ENCODE results near the gene PEX10. TPM values are rescaled to one million over a fixed set of nuclear protein-coding genes. Genes with fewer than 3 reads are reported as not detected.

Gene PEX10
- total RNA-seq, 2 donors from 2014 or later = 12.1 to 27.9 TPM

DNA sequence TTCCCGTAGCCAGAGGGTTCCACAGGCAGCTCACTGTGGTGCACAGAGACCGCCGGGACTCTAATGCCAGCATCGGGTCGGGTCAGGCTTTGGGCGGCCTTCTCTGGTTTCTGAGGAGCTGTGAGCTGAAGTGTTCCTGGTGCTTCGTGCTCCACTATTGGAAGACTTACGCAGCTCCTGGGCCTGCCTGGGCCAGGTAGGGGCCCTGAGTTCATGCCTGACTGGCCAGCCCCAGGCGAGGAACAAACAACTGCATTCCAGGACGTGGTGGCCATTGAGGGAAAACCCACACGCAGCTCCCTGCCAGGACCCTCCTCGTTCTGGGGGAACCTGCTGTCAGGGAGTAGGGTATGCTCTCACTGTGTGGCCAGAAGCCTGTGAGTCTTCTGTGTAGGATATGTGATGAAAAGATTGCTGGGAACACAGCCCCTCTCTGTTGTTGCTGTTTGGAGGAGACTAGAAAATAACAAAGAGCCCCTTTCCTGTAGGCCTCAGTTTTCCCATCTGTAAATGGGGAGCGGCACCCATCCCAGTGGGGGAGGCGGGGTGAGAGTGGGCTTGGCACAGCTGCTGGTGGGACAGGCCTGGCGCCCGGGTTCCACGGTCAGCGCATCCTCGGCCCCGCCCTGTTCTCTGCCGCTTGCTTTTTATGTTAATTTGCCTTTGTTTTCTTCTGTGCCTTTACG, 12.3 kb downstream of the PEX10 start:
- Histone ChIP-seq H3K4me1 (ENCODE audit: control insufficient read depth in 1 of 2, low read depth in 2 of 2) (no peaks in the 10 kb centered on the region), H3K36me3 (peaks cover 71% of the 10 kb centered on the region), H3K27me3 (replicated peaks; ENCODE audit: insufficient read depth) (no peaks in the 10 kb centered on the region), H3K27ac (no peak overlapping the region), H3K4me3 (no peak overlapping the region), H3K9me3 (no peaks in the 10 kb centered on the region)
- ATAC-seq (ENCODE audit: insufficient number of reproducible peaks, low FRiP score, low read depth) (no peak), DNase-seq (ENCODE audit: low spot score) (no peak)
- TF ChIP-seq, protein P1, sequence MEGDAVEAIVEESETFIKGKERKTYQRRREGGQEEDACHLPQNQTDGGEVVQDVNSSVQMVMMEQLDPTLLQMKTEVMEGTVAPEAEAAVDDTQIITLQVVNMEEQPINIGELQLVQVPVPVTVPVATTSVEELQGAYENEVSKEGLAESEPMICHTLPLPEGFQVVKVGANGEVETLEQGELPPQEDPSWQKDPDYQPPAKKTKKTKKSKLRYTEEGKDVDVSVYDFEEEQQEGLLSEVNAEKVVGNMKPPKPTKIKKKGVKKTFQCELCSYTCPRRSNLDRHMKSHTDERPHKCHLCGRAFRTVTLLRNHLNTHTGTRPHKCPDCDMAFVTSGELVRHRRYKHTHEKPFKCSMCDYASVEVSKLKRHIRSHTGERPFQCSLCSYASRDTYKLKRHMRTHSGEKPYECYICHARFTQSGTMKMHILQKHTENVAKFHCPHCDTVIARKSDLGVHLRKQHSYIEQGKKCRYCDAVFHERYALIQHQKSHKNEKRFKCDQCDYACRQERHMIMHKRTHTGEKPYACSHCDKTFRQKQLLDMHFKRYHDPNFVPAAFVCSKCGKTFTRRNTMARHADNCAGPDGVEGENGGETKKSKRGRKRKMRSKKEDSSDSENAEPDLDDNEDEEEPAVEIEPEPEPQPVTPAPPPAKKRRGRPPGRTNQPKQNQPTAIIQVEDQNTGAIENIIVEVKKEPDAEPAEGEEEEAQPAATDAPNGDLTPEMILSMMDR (IDR thresholded peaks at IDR 0.05) = no peak

DNA sequence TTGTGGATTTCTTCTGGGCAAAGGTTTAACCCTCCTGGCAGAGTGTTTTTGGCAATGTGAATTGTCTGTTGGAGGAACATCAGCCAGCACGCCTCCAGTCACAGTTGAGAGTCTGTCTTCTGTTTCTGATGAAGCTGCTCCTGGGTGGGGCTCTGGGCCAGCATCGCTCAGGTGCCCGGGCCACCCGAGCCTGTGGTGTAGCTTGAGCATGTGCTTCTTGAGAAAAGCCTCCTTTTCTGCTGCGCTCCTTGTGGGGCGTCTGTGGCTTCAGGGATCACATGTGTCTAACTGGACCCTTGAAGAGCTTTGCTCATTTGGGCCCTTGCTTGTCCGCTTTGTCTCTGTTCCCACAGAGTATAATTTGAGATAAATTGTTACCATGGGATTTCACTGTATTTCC, 13.5 kb downstream of the PEX10 start:
- TF ChIP-seq, protein P1 (IDR thresholded peaks at IDR 0.05) = no peak
- Histone ChIP-seq H3K4me3 (no peak overlapping the region), H3K9me3 (no peaks in the 10 kb centered on the region), H3K27ac (no peak overlapping the region), H3K27me3 (replicated peaks; ENCODE audit: insufficient read depth) (no peaks in the 10 kb centered on the region), H3K36me3 (peaks cover 65% of the 10 kb centered on the region), H3K4me1 (ENCODE audit: control insufficient read depth in 1 of 2, low read depth in 2 of 2) (peaks cover 0 to 5% of the 10 kb centered on the region in 2 donors)
- ATAC-seq (ENCODE audit: insufficient number of reproducible peaks, low FRiP score, low read depth) (no peak), DNase-seq (ENCODE audit: low spot score) (no peak)

DNA sequence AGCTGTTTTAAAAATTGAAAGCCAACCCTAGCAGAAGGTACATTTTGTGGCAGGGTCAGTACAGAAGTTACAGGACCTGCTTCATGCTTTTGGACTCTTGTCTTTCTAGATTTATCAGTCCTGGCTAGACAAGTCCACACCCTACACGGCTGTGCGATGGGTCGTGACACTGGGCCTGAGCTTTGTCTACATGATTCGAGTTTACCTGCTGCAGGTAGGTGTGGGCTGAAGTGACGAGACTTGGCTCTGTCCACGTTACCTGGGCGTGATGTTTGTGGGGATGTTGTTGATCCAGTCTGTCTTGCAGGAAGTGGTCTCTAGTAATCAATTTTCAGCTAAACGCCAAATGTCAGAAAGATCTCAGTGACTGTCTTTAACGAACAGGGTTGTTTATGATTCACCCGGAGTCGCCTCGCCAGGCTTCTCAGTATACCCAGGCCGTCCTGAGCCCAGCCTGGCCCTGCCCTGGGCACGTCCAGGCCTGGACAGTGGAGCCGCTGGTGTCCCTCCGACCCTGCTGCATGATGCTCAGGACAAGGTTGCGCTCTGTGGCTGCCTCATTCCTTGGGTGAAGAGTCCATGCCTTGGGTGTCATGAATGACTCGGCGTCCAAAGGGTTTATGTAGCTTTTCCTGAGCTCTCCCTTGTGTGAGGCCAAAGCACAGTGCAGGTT, 15.2 kb downstream of the PEX10 start:
- Histone ChIP-seq H3K4me3 (no peak overlapping the region), H3K36me3 (peaks cover 54% of the 10 kb centered on the region), H3K27ac (no peak overlapping the region), H3K4me1 (ENCODE audit: control insufficient read depth in 1 of 2, low read depth in 2 of 2) (peaks cover 12 to 22% of the 10 kb centered on the region in 2 donors), H3K27me3 (replicated peaks; ENCODE audit: insufficient read depth) (no peaks in the 10 kb centered on the region), H3K9me3 (no peaks in the 10 kb centered on the region)
- TF ChIP-seq, protein P1 (IDR thresholded peaks at IDR 0.05) = no peak
- DNase-seq (ENCODE audit: low spot score) = no peak
- no peak for ATAC-seq (ENCODE audit: insufficient number of reproducible peaks, low FRiP score, low read depth)

DNA sequence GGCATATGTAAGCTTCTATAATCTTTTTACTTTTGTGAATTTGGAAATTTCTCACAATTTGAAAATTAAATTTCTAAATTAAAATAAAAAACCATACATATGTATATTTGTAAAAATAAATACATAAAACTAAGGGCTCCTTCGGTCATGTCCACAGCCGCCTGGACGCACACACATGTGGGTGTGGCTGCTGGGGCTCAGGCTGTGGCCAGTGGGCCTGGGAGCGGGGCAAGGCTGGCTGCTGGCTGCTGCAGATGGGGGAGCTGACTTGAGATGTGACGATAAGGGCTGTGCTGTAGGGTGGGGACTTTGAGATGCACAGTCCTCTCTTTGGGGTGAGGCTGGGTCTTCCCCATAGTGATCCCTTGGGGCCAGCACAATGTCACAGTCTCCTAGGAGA, 15.9 kb downstream of the PEX10 start:
- DNase-seq (ENCODE audit: low spot score) (no peak), ATAC-seq (ENCODE audit: insufficient number of reproducible peaks, low FRiP score, low read depth) (no peak)
- no peak overlapping the region for H3K4me3 ChIP-seq
- H3K27ac ChIP-seq = no peak overlapping the region
- H3K27me3 ChIP-seq (replicated peaks; ENCODE audit: insufficient read depth) = no peaks in the 10 kb centered on the region
- peaks cover 47% of the 10 kb centered on the region for H3K36me3 ChIP-seq
- no peaks in the 10 kb centered on the region for H3K9me3 ChIP-seq
- peaks cover 12 to 22% of the 10 kb centered on the region in 2 donors for H3K4me1 ChIP-seq (ENCODE audit: control insufficient read depth in 1 of 2, low read depth in 2 of 2)
- TF ChIP-seq, protein P1 (IDR thresholded peaks at IDR 0.05) = no peak

DNA sequence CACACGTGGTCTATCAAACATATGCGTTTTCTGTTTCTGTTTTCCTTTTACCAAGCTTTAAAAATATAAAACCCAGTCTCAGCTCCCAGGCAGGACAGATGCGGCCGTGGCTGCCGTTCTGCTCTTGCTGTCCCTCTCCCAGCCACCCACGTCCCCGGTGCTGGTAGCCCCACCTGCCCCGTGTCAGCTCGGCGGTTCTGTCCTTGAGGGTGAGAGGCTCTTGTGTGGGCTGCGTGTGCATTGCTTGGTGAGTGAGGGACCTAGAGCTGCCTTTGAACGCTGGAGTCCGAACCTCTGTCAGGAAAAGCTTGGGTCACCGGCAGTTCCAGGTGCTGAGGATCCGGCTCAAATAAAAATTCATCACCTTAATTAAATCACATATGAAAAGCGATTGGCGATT, 16.3 kb downstream of the PEX10 start:
- Histone ChIP-seq H3K27ac (no peak overlapping the region), H3K9me3 (no peaks in the 10 kb centered on the region), H3K27me3 (replicated peaks; ENCODE audit: insufficient read depth) (no peaks in the 10 kb centered on the region), H3K4me1 (ENCODE audit: control insufficient read depth in 1 of 2, low read depth in 2 of 2) (peaks cover 12 to 23% of the 10 kb centered on the region in 2 donors), H3K4me3 (no peak overlapping the region), H3K36me3 (peaks cover 45% of the 10 kb centered on the region)
- TF ChIP-seq, protein P1 (IDR thresholded peaks at IDR 0.05) = no peak
- no peak for DNase-seq (ENCODE audit: low spot score)
- ATAC-seq (ENCODE audit: insufficient number of reproducible peaks, low FRiP score, low read depth) = no peak

Measured in thoracic aorta (tissue), 2 donors.